GOT3 (cell line): Measurements from ENCODE around the gene GALNT13.

Experiments
- DNase-seq: peaks from one replicate; lab custom pipeline; 2025; ENCODE audit warnings: mixed read lengths; lab: John Stamatoyannopoulos, UW

The GALNT13 gene

GRCh38 chr2:153944800-153945199, 73.1 kb downstream of the GALNT13 start:
- DNase-seq = no peak

GRCh38 chr2:153946036-153946435, 74.3 kb downstream of the GALNT13 start:
- DNase-seq = no peak

DNA sequence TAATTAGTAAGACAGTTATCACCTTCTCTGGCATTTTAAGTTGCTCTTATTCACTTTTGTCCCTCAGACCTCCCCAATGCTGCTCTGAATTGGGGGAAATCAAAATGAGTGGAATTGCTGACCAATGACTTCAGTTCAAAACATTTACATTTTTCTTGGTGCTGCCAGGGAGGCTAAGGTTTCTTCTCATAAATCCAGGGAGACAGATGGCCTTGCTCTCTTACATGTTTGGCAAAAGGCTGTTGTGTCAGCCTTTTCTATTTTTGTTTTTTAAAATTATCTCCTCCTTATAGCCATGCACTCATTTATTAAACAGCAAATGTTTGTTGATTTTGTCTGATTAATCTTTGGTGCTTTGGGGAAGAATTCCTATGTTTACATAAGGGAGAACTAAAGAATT, 82.0 kb downstream of the GALNT13 start:
- no peak for DNase-seq

- DNase-seq = no peak
Observed at GRCh38 chr2:153963256-153963655, 91.5 kb downstream of the GALNT13 start.

DNA sequence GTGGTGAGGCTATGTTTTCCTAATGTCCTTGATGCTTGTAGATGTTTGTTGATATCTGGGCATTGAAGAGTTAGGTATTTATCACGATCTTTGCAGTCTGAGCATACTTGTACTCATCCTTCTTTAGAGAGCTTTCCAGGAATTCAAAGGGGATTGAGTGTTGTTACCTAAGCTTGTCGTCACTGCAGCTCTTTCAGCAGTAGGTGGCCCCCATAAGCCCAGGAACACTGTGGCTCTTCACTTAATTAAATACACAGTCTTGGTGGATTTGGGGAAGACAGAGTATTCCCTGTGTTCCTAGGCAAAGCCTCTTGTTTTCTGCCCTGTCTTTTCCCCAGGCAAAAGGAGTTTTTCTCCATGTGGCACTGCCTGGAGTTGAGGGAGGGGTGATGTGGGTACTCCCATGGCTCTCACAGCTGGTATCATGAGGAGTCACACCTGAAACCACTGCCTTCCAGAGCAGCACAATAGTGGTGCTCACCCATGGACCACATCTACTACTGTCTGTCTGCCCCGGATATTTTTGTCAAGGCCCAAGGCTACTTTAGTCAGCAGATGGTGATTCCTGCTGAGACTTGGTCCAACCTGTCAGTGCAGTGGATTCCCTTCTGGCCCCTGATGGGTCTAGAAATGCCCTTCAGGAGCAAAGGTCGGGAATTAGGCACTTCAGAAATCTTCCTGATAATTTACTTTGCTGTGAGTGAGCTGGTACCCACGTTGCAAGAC, 95.7 kb downstream of the GALNT13 start:
- no peak for DNase-seq

DNA sequence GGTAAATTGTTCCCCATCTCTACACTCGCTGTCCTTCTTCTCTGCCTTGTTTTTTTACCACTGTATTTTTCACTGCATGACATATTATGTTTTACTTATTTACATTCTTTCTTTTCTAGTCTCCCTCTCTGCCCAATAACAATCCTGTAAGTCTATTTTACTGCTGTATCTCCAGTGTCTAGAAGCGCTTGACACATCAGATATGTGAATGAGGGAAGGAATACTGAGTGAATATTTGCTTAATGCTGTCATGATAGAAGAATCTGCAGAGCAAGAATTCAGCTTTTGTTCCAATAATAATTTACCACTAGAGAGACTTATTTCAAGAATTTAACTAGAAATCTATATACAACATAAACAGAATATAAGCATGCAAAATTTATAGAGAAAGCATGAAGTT, 99.5 kb downstream of the GALNT13 start:
- no peak for DNase-seq

DNA sequence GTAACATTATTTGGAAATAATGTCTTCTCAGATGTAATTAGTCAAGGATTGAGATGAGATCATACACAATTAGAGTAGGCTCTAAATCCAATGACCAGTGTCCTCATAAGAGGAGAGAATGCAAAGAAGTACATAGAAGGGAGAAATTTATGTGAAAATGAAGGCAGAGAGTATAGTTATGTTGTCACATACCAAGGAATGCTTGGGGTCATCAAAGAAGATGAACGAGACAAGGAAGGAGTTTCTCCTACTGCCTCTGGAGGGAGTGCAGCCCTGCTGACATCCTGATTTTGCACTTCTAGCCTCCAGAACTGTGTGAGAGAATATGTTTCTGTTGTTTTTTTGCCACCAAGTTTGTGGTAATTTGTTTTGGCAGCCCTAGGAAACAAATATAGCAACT, 100.1 kb downstream of the GALNT13 start:
- no peak for DNase-seq

DNA sequence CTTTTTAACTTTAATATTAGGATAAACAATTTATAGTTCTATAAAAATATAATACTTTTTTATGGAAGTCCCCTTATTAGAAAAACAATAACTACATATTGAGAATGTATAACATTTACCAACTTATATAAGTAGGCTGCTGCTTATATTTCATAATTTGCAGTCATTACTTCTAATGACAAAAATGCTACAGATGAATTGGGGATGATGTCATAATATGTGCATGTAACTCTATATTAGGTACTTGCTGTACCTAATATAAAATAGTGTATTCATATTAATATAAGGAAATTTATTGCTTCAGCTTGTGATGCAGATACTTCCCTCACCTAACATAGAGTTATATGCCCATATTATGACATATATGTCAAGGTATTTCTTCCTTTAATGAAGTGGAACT, 100.7 kb downstream of the GALNT13 start:
- no peak for DNase-seq

DNA sequence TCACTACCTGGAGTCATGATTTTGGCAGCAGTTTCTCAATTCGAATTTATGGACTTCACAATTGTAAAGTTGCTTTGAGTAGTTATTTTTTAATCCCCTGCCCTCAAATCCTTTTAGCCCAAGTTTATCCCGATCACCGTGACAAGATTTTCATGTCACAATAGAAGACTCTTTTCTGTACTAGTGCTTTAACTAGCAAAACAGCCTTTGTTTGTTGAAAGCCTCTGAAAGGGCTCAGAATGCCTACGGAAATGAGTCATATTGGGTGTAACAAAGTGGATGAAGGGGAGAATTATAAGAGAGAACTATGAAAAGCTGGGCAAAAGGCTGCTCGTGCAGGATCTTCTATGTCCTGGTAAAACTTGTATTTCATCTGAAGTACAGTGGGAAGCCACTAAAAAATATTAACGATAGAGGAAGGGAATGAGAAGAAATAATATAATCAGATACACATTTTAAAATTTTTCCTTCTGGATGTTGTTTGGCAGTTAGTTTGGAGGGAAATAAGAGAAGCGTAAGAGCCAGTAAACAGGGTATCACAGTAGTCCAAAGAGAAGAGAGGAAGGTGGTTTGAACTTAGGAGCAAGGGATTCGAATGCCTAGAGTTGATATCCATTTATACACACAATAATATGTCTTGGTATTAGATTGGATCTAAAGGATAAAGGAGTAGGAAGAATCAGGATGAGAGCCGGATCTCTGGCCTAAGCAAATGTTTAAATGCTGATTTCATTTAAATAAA, 114.9 kb downstream of the GALNT13 start:
- no peak for DNase-seq

DNA sequence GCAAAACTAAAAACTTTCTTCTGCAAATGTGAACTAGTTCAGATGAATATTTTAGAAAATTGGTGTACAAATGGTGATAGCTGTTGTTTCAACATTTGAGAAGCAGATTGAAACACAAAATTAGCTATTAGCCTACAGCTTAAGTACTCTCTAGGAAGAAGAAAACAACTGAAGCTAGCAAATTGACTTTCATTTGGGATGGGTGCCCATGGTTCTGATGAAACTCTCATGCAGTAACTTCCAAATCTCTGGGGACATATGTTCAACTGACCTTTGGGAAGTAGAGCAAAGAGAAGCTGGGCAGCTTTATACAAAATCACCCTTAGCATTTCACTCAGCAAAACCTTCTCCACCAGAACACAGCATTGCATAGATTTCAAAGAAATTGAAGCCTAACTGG, 119.0 kb downstream of the GALNT13 start:
- no peak for DNase-seq

DNA sequence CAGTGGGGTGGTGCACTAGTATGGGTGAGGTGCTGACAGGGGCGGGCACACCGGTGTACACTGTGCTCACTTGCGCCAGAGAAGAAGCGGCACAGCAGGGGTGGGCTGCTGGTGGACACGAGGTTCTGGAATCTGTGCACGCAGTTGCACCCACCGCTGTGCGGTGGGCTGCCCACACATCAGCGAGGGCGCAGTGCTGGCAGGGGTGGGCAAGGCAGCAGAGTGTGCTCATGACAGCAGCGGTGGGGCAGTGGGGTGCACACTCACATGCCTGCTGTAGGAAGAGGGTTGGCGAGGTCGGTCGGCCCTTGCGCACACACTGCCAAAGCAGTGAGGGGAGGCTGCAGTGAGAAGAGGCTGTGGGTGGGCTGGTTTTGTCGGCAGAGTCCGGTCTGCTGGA, 141.8 kb downstream of the GALNT13 start:
- DNase-seq = no peak

- no peak for DNase-seq
Observed at GRCh38 chr2:154015233-154015632, 143.5 kb downstream of the GALNT13 start.

GRCh38 chr2:154029504-154029903, 157.8 kb downstream of the GALNT13 start:
- DNase-seq = no peak

- DNase-seq = no peak
Observed at GRCh38 chr2:154032220-154032619, 160.5 kb downstream of the GALNT13 start.

DNA sequence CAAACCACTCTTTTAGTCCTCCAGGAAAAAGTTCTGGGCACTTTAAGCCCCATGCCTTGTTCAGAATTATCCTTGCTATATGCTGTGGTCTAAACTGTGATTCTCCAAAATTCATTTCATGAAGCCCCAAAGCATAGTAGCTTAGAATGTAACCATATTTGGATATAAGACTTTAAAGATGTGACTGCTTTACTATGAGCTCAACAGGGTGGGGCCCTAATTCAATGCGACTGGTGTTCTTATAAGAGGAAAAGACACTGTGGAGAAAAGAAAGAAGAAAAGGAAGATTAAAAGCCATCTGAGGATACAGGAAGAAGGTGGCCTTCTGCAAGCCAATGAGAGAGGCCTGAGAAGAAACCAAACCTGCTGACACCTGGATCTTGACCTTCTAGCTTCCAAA, 174.8 kb downstream of the GALNT13 start:
- no peak for DNase-seq

DNA sequence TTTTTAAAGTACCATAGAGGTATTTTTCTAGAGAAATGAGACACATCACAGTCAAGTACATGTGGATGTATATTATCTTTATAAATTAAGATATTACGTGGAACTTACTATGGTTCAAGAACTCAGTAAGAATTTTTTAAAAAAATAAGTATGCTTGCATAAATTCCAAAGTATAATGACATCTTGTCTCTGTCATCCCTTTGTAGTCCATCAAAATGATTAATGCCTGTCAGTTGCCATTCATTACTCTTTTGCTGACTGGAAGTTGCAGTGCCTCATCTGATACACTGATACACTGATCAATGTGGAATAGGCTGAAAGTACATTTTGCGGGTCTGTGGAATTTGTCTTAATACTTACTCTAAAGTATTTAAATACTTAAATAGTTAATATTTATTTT, 177.2 kb downstream of the GALNT13 start:
- DNase-seq = no peak

DNA sequence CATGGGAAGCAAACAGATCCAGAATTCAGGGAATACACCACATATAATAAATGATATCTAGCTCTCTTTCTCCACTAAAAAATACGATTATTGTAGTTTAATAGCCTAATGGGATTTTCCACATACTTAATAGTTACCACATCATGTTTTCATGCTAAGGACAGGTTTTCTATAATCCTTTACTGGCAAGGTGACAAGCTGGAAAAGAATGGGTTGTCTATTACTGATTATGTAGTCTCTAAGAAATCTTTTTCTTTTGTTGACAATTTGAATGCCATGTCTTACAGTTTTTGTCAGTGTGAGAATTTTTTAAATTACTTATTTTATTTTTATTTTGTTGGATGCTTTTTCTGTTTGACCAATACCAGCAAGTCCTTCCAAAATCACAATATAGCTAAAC, 177.8 kb downstream of the GALNT13 start:
- DNase-seq = no peak

- DNase-seq = no peak
Observed at GRCh38 chr2:154067124-154067523, 195.4 kb downstream of the GALNT13 start.

DNA sequence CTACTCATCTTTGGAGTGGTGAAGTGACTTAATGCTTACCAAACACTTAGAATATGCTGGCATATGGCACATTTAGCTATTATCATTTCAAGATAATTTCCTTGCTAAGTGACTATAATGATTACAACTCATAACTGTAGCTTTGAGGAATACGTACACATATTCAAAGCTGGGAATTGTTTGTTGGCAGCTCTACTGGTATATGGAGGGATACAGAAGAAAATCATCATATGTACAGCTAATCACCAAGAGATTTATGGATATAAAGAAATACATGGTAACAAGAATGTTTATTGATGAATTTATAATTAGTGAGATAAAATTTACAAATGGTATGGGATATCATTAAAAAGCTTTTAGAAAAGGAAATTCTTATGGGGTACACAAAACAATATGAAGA, 207.2 kb downstream of the GALNT13 start:
- no peak for DNase-seq

- no peak for DNase-seq
Observed at GRCh38 chr2:154092571-154092970, 220.8 kb downstream of the GALNT13 start.

DNA sequence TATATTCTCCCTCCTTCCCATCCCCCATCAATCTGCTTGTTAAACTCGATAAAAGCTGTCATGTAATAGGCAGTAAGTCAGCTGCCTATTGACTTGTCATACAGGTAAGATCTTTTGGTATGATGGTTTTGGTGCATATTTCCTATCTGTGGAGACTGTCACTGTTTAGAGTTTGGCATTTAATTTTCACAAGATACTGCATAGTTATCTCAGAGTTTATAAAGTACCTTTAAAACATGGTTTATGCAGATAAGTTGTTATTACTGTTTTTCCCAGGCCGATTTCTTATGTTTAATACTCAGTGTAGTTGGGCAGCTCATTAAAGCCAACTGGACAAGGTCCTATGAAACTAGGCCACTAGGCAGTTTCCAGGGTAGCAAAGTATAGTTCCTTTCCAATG, 222.1 kb downstream of the GALNT13 start:
- DNase-seq = no peak

GRCh38 chr2:154097833-154098398, 226.2 kb downstream of the GALNT13 start:
- DNase-seq = no peak

GRCh38 chr2:154120706-154121105, 249.0 kb downstream of the GALNT13 start:
- DNase-seq = no peak
